ENCODE measurements around the gene CHIT1. TPM values are rescaled to one million over a fixed set of nuclear protein-coding genes. Genes with fewer than 3 reads are reported as not detected.

The CHIT1 gene
- total and polyA plus RNA-seq, 2 experiments from 2014 or later, result 0.07 to 0.47 TPM

DNA sequence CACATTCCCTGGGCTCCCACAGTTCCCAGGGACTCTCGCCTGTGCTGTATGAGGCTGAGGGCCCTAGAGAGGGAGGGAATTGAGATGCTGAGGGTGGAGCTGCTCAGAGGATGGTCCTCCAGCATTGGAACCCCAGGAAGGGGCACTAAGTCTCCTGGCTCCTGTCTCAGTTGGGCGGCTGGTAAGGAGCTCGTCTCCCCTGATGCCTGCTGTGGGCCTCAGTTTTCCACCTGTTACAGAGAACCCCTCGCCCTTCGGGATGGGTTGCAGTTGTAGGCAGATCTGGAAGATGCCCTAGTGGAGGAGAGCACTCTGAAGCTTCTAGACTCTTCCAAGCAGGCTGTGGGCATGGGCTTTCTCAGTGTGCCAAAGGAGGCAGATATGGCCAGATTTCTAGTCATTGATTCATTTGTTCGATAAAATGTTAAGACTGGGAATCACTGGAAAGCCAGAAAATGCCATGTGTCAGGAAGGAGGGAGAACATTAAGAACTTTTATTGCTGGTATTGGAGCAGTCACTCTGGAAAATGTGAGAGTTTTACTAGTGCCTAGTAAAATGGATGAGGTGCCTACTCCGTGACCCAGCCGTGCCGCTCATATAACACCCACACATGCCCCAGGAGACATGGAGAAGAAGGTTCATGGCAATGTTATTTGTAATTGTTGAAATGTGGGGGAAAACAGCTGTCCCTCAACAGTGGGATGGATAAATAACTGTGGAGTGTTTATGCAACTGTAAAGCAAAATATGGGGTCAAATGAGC lies 53.0 kb downstream of the CHIT1 start (continued):
- TF ChIP-seq, protein P1, sequence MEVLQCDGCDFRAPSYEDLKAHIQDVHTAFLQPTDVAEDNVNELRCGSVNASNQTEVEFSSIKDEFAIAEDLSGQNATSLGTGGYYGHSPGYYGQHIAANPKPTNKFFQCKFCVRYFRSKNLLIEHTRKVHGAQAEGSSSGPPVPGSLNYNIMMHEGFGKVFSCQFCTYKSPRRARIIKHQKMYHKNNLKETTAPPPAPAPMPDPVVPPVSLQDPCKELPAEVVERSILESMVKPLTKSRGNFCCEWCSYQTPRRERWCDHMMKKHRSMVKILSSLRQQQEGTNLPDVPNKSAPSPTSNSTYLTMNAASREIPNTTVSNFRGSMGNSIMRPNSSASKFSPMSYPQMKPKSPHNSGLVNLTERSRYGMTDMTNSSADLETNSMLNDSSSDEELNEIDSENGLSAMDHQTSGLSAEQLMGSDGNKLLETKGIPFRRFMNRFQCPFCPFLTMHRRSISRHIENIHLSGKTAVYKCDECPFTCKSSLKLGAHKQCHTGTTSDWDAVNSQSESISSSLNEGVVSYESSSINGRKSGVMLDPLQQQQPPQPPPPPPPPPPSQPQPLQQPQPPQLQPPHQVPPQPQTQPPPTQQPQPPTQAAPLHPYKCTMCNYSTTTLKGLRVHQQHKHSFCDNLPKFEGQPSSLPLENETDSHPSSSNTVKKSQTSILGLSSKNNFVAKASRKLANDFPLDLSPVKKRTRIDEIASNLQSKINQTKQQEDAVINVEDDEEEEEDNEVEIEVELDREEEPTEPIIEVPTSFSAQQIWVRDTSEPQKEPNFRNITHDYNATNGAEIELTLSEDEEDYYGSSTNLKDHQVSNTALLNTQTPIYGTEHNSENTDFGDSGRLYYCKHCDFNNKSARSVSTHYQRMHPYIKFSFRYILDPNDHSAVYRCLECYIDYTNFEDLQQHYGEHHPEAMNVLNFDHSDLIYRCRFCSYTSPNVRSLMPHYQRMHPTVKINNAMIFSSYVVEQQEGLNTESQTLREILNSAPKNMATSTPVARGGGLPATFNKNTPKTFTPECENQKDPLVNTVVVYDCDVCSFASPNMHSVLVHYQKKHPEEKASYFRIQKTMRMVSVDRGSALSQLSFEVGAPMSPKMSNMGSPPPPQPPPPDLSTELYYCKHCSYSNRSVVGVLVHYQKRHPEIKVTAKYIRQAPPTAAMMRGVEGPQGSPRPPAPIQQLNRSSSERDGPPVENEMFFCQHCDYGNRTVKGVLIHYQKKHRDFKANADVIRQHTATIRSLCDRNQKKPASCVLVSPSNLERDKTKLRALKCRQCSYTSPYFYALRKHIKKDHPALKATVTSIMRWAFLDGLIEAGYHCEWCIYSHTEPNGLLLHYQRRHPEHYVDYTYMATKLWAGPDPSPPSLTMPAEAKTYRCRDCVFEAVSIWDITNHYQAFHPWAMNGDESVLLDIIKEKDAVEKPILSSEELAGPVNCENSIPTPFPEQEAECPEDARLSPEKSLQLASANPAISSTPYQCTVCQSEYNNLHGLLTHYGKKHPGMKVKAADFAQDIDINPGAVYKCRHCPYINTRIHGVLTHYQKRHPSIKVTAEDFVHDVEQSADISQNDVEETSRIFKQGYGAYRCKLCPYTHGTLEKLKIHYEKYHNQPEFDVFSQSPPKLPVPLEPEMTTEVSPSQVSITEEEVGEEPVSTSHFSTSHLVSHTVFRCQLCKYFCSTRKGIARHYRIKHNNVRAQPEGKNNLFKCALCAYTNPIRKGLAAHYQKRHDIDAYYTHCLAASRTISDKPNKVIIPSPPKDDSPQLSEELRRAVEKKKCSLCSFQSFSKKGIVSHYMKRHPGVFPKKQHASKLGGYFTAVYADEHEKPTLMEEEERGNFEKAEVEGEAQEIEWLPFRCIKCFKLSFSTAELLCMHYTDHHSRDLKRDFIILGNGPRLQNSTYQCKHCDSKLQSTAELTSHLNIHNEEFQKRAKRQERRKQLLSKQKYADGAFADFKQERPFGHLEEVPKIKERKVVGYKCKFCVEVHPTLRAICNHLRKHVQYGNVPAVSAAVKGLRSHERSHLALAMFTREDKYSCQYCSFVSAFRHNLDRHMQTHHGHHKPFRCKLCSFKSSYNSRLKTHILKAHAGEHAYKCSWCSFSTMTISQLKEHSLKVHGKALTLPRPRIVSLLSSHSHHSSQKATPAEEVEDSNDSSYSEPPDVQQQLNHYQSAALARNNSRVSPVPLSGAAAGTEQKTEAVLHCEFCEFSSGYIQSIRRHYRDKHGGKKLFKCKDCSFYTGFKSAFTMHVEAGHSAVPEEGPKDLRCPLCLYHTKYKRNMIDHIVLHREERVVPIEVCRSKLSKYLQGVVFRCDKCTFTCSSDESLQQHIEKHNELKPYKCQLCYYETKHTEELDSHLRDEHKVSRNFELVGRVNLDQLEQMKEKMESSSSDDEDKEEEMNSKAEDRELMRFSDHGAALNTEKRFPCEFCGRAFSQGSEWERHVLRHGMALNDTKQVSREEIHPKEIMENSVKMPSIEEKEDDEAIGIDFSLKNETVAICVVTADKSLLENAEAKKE (CRISPR knock-in tag; IDR thresholded peaks at IDR 0.05), result no peak
- TF ChIP-seq EZH2phosphoT487 (IDR thresholded peaks at IDR 0.05; ENCODE audit: unreplicated experiment), result no peak
- TF ChIP-seq JUNB (IDR thresholded peaks at IDR 0.05; ENCODE audit: unreplicated experiment), result no peak

DNA sequence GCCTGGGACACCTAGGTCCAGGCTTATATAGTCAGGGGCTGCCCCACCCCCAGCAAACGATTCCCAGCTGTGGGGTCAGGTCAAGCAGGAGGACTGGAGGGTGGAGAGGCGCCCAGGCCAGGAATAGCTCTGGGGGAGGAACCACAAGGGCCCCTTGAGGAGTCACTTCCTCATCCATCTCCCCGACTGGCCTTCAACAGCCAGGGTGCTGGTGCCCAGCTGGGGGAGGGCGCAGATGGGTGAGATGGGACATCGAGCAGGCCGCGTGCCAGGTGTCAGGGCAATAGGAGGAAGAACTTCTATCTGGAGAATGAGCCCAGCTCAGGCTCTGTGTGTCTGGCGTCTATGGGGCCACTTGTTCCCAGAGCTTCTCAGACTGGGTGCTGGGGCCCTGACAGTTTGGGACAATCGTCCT lies 53.6 kb downstream of the CHIT1 start:
- H3F3A ChIP-seq (replicated peaks; ENCODE audit: low read depth), result no peaks in the 10 kb centered on the region
- TF ChIP-seq NANOG (IDR thresholded peaks at IDR 0.05; ENCODE audit: borderline replicate concordance), result no peak
- TF ChIP-seq EZH2 (IDR thresholded peaks at IDR 0.05; ENCODE audit: low read depth, unreplicated experiment), result no peak
- no peak for TF ChIP-seq CREB1 (CRISPR knock-in tag; IDR thresholded peaks at IDR 0.05; ENCODE audit: low read depth)
- TF ChIP-seq, protein P2, sequence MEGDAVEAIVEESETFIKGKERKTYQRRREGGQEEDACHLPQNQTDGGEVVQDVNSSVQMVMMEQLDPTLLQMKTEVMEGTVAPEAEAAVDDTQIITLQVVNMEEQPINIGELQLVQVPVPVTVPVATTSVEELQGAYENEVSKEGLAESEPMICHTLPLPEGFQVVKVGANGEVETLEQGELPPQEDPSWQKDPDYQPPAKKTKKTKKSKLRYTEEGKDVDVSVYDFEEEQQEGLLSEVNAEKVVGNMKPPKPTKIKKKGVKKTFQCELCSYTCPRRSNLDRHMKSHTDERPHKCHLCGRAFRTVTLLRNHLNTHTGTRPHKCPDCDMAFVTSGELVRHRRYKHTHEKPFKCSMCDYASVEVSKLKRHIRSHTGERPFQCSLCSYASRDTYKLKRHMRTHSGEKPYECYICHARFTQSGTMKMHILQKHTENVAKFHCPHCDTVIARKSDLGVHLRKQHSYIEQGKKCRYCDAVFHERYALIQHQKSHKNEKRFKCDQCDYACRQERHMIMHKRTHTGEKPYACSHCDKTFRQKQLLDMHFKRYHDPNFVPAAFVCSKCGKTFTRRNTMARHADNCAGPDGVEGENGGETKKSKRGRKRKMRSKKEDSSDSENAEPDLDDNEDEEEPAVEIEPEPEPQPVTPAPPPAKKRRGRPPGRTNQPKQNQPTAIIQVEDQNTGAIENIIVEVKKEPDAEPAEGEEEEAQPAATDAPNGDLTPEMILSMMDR (conservative IDR thresholded peaks at IDR 0.05; ENCODE audit: low read depth in 2 of 2), result no peak
- TF ChIP-seq, protein P3, sequence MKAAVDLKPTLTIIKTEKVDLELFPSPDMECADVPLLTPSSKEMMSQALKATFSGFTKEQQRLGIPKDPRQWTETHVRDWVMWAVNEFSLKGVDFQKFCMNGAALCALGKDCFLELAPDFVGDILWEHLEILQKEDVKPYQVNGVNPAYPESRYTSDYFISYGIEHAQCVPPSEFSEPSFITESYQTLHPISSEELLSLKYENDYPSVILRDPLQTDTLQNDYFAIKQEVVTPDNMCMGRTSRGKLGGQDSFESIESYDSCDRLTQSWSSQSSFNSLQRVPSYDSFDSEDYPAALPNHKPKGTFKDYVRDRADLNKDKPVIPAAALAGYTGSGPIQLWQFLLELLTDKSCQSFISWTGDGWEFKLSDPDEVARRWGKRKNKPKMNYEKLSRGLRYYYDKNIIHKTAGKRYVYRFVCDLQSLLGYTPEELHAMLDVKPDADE (IDR thresholded peaks at IDR 0.05), result no peak
- TF ChIP-seq EZH2phosphoT487 (IDR thresholded peaks at IDR 0.05; ENCODE audit: unreplicated experiment), result no peak
- TF ChIP-seq, protein P4, sequence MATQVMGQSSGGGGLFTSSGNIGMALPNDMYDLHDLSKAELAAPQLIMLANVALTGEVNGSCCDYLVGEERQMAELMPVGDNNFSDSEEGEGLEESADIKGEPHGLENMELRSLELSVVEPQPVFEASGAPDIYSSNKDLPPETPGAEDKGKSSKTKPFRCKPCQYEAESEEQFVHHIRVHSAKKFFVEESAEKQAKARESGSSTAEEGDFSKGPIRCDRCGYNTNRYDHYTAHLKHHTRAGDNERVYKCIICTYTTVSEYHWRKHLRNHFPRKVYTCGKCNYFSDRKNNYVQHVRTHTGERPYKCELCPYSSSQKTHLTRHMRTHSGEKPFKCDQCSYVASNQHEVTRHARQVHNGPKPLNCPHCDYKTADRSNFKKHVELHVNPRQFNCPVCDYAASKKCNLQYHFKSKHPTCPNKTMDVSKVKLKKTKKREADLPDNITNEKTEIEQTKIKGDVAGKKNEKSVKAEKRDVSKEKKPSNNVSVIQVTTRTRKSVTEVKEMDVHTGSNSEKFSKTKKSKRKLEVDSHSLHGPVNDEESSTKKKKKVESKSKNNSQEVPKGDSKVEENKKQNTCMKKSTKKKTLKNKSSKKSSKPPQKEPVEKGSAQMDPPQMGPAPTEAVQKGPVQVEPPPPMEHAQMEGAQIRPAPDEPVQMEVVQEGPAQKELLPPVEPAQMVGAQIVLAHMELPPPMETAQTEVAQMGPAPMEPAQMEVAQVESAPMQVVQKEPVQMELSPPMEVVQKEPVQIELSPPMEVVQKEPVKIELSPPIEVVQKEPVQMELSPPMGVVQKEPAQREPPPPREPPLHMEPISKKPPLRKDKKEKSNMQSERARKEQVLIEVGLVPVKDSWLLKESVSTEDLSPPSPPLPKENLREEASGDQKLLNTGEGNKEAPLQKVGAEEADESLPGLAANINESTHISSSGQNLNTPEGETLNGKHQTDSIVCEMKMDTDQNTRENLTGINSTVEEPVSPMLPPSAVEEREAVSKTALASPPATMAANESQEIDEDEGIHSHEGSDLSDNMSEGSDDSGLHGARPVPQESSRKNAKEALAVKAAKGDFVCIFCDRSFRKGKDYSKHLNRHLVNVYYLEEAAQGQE (IDR thresholded peaks at IDR 0.05; ENCODE audit: unreplicated experiment), result no peak
- H3K9me2 ChIP-seq (ENCODE audit: insufficient read depth), result no peaks in the 10 kb centered on the region
- no peak overlapping the region for H3K4me3 ChIP-seq
- ATAC-seq, result no peak
- H3K27ac ChIP-seq (ENCODE audit: low read depth), result no peak overlapping the region
- no peaks in the 10 kb centered on the region for H3K27me3 ChIP-seq (ENCODE audit: insufficient read depth)
- H3K4me1 Mint-ChIP-seq, result peaks cover 17% of the 10 kb centered on the region
- no peak overlapping the region for H3K4me3 Mint-ChIP-seq
- no peak for DNase-seq (ENCODE audit: low spot score)
- H3K4me1 ChIP-seq (ENCODE audit: insufficient read depth), result no peaks in the 10 kb centered on the region; the same call in 1 of the 2 replicates
- no peaks in the 10 kb centered on the region for H3K79me2 ChIP-seq (replicated peaks; ENCODE audit: insufficient read depth)
- no peak overlapping the region for H3K27ac Mint-ChIP-seq
- H4K20me1 ChIP-seq (replicated peaks; ENCODE audit: insufficient read depth), result no peaks in the 10 kb centered on the region
- peaks cover 11% of the 10 kb centered on the region for H3K27me3 Mint-ChIP-seq (ENCODE audit: insufficient read depth, low read depth, poor library complexity)
- H3K4me2 ChIP-seq, result no peak overlapping the region
- no peak overlapping the region for H2AFZ ChIP-seq
- H3K9me3 Mint-ChIP-seq, result no peaks in the 10 kb centered on the region
- no peaks in the 10 kb centered on the region for H3K36me3 Mint-ChIP-seq (ENCODE audit: low read depth)
- no peaks in the 10 kb centered on the region for H3K36me3 ChIP-seq (ENCODE audit: insufficient read depth)
